Activated T-helper 2 cell treated with anti-CD3 and anti-CD28 coated beads, Interferon-gamma antibody, Interleukin-2, Interleukin-4, amounts not matched to agents 10 μg/mL and 5 μg/mL and 100 μg/mL, durations not matched to agents 14 hours and 24 hours and 36 hours (primary cell): ENCODE measurements around the gene MTUS2. TPM values are rescaled to one million over a fixed set of nuclear protein-coding genes. Genes with fewer than 3 reads are reported as not detected.

Experiments used
- DNase-seq: peaks from one replicate; pipeline ENCODE4 v3.0.0; 2021; ENCODE audit warnings: low spot score
- H3K27ac Mint-ChIP-seq: one replicate; pipeline ENCODE4 v1.8.0; 2021; ENCODE audit warnings: mixed read lengths
- H3K27me3 Mint-ChIP-seq: one replicate; pipeline ENCODE4 v1.8.0; 2021; ENCODE audit warnings: low read depth, mixed read lengths
- H3K36me3 Mint-ChIP-seq: one replicate; pipeline ENCODE4 v1.8.0; 2021; ENCODE audit warnings: low read depth, mixed read lengths
- H3K4me1 Mint-ChIP-seq: one replicate; pipeline ENCODE4 v1.8.0; 2021; ENCODE audit warnings: low read depth, mixed read lengths
- H3K4me3 Mint-ChIP-seq: one replicate; pipeline ENCODE4 v1.8.0; 2021; ENCODE audit warnings: low read depth, mild to moderate bottlenecking, moderate library complexity, mixed read lengths
- H3K9me3 Mint-ChIP-seq: one replicate; pipeline ENCODE4 v1.8.0; 2021; ENCODE audit warnings: mixed read lengths
- intact Hi-C: fragments of 100-400 bp; cut with micrococcal nuclease; formaldehyde crosslinking; loops from one replicate; pipeline ENCODE4 v1.15.1; 2023
- total RNA-seq: library from RNA; stranded (reverse); gene quantifications from 2 replicates; pipeline ENCODE4 v1.2.3, GENCODE V29; 2022

The MTUS2 gene
- total RNA-seq, 1 donor from 2014 or later: not detected

DNA sequence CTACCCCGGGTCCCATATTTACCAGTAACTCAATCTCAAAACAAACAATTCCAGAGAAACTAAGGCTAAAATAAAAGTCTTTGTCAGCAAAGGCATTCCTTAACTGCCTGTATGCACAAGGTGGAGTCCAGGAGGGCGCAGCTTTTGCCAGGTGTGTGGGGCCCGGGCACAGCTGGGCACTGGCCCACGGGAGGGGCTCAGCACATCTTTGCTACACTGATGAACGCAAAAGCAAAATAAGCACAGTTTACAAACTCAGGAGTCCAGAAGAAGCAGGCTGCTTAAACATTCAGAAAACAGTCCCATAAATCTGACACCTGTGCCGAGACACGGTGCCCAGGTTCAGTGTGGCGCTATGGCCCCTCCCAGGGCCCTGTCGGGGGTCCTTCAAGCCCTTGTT, 704.5 kb downstream of the MTUS2 start:
- Mint-ChIP-seq H3K36me3 (peaks cover 75% of the 10 kb centered on the region), H3K4me1 (no peaks in the 10 kb centered on the region), H3K27ac (no peak overlapping the region)

GRCh38 chr13:29525757-29526156, 705.6 kb downstream of the MTUS2 start:
- no peak for DNase-seq
- intact Hi-C loops: no loop called here
- no peaks in the 10 kb centered on the region for H3K4me1 Mint-ChIP-seq
- no peaks in the 10 kb centered on the region for H3K27me3 Mint-ChIP-seq
- H3K9me3 Mint-ChIP-seq: no peaks in the 10 kb centered on the region
- H3K4me3 Mint-ChIP-seq: no peak overlapping the region
- H3K27ac Mint-ChIP-seq: no peak overlapping the region
- H3K36me3 Mint-ChIP-seq: peaks cover 75% of the 10 kb centered on the region

More for the DNA sequence above, 704.5 kb downstream of the MTUS2 start:
- intact Hi-C loops: no loop called here
- no peaks in the 10 kb centered on the region for H3K27me3 Mint-ChIP-seq
- no peak overlapping the region for H3K4me3 Mint-ChIP-seq
- no peak for DNase-seq
- no peaks in the 10 kb centered on the region for H3K9me3 Mint-ChIP-seq

DNA sequence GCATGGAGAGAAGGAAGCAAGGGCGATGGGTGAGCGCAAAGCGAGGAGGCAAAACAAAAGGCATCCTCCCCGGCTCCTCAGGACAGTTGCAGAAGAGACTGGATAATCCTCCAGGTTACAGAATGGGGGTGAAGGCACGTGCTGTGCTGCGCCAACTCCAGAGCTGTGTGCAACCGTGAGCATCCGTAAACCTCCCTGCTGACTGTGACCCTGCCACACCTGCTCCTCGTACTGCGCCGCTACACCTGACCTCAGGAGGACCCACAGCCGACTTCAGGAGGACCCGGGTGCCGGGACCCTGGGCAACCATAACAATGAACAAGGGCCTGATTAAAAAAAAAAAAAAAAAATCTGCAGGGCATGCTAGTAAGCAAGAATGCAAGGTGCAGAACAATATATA, 706.6 kb downstream of the MTUS2 start:
- H3K9me3 Mint-ChIP-seq: no peaks in the 10 kb centered on the region
- intact Hi-C loops: no loop called here
- no peak overlapping the region for H3K4me3 Mint-ChIP-seq
- no peak for DNase-seq
- no peaks in the 10 kb centered on the region for H3K27me3 Mint-ChIP-seq
- no peaks in the 10 kb centered on the region for H3K4me1 Mint-ChIP-seq
- peaks cover 70% of the 10 kb centered on the region for H3K36me3 Mint-ChIP-seq
- no peak overlapping the region for H3K27ac Mint-ChIP-seq

- Mint-ChIP-seq H3K27me3 (no peaks in the 10 kb centered on the region), H3K9me3 (no peaks in the 10 kb centered on the region), H3K4me3 (no peak overlapping the region), H3K4me1 (no peaks in the 10 kb centered on the region), H3K36me3 (peaks cover 66% of the 10 kb centered on the region), H3K27ac (no peak overlapping the region)
- DNase-seq: no peak
- intact Hi-C loops: no loop called here
Observed at GRCh38 chr13:29527511-29527910, 707.4 kb downstream of the MTUS2 start.

DNA sequence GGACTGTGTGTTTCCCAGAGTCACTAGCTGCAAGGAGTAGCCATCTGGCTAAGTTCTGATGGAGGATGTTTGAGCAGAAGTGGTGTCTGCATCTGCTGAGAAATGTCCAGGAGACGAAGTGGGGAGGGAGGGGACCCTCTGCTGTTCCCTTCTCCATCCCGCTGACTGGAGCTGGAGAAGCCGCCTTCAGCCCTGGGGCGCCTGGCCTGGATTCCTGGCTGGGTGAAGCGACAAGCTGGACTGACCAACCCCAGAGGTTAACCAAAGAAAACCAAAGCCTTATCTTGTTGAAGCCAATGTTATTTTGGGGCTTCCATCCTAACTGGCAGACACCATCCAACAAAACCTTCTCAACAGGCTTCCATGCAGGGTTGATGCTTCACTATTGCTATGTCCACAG, 707.8 kb downstream of the MTUS2 start:
- Mint-ChIP-seq H3K4me3 (no peak overlapping the region), H3K27me3 (no peaks in the 10 kb centered on the region), H3K9me3 (no peaks in the 10 kb centered on the region), H3K27ac (no peak overlapping the region), H3K36me3 (peaks cover 70% of the 10 kb centered on the region), H3K4me1 (no peaks in the 10 kb centered on the region)
- DNase-seq: no peak
- intact Hi-C loops: no loop called here

DNA sequence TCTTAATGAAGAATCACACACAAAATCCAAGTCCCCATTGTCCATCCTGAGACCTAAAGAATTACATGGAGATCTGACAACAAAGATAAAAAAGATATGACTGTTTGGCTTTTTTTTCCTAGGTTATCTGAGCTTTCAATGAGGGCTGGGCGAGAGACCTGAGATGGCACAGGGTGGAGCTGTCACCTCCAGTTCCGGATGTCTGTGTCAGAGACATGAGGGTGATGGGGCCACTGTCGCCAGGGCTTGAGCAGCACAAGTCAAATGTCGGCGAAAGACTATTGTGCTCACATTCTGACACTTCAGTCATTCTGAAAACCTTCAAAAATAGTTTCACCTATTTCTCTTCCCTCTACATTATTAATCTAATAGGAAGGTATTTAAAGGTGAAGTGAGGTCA, 709.6 kb downstream of the MTUS2 start:
- Mint-ChIP-seq H3K4me1 (no peaks in the 10 kb centered on the region), H3K4me3 (no peak overlapping the region), H3K36me3 (peaks cover 67% of the 10 kb centered on the region), H3K27me3 (no peaks in the 10 kb centered on the region), H3K9me3 (no peaks in the 10 kb centered on the region), H3K27ac (no peak overlapping the region)
- intact Hi-C loops: no loop called here
- no peak for DNase-seq

DNA sequence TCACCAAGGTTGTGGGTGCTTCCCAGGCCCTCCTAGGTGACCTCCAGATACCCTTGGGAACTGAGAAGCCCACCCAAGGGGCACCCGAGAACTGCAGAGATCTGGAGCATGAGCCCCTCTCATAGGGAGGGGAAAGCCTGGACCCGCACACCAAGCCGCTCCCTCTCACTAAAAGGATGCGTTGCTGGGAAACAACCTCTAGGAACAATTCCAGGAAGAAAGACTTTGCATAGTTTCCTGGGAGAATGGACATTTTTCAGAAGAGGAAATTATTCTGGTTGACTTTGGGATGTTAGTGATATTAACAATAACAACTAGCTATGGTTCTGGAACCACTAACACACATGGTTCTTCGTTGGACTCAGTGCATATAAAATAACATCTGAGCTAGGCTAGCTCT, 710.8 kb downstream of the MTUS2 start:
- Mint-ChIP-seq H3K9me3 (no peaks in the 10 kb centered on the region), H3K27me3 (no peaks in the 10 kb centered on the region), H3K4me1 (no peaks in the 10 kb centered on the region), H3K36me3 (peaks cover 62% of the 10 kb centered on the region), H3K27ac (no peak overlapping the region), H3K4me3 (no peak overlapping the region)
- intact Hi-C loops: no loop called here
- DNase-seq: no peak

DNA sequence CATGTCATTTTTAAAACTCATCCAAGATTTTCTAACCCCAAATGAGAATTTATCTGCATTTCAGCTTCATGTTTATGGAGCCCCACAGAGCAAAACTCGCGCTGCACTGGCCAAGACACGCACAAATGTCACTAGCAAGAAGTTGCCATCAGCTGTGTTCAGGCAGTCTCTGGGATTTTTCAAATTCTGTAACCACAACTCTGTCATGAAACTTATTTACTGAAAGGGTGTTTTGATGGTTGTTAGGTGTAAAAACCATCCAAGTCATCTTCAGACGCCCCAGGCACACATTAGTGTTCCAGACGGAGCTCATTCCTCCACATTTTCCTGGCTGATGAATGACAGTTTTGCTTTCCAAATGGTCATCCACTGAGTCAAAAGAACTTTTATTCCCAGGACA, 712.0 kb downstream of the MTUS2 start:
- no peak for DNase-seq
- intact Hi-C loops: no loop called here

GRCh38 chr13:29532821-29533220, 712.7 kb downstream of the MTUS2 start:
- peaks cover 56% of the 10 kb centered on the region for H3K36me3 Mint-ChIP-seq
- no peak overlapping the region for H3K27ac Mint-ChIP-seq
- no peak overlapping the region for H3K4me3 Mint-ChIP-seq
- no peaks in the 10 kb centered on the region for H3K9me3 Mint-ChIP-seq
- H3K27me3 Mint-ChIP-seq: no peaks in the 10 kb centered on the region
- peaks cover 8% of the 10 kb centered on the region for H3K4me1 Mint-ChIP-seq
- no peak for DNase-seq
- intact Hi-C loops: no loop called here

More for the DNA sequence above, 712.0 kb downstream of the MTUS2 start:
- Mint-ChIP-seq H3K4me1 (peaks cover 5% of the 10 kb centered on the region), H3K36me3 (peaks cover 59% of the 10 kb centered on the region), H3K27ac (no peak overlapping the region), H3K4me3 (no peak overlapping the region), H3K27me3 (no peaks in the 10 kb centered on the region), H3K9me3 (no peaks in the 10 kb centered on the region)

GRCh38 chr13:29534083-29534482, 713.9 kb downstream of the MTUS2 start:
- H3K4me1 Mint-ChIP-seq: peaks cover 11% of the 10 kb centered on the region
- intact Hi-C loops: no loop called here
- DNase-seq: no peak
- no peak overlapping the region for H3K4me3 Mint-ChIP-seq
- no peaks in the 10 kb centered on the region for H3K9me3 Mint-ChIP-seq
- H3K27me3 Mint-ChIP-seq: no peaks in the 10 kb centered on the region
- peaks cover 48% of the 10 kb centered on the region for H3K36me3 Mint-ChIP-seq
- no peak overlapping the region for H3K27ac Mint-ChIP-seq

- H3K27ac Mint-ChIP-seq: peak overlapping the region; percentile 6
- H3K27me3 Mint-ChIP-seq: no peaks in the 10 kb centered on the region
- H3K4me1 Mint-ChIP-seq: peaks cover 17% of the 10 kb centered on the region
- intact Hi-C loops: no loop called here
- DNase-seq: no peak
- H3K4me3 Mint-ChIP-seq: no peak overlapping the region
- no peaks in the 10 kb centered on the region for H3K9me3 Mint-ChIP-seq
- H3K36me3 Mint-ChIP-seq: peaks cover 40% of the 10 kb centered on the region
Observed at GRCh38 chr13:29535663-29536655, 715.8 kb downstream of the MTUS2 start.

DNA sequence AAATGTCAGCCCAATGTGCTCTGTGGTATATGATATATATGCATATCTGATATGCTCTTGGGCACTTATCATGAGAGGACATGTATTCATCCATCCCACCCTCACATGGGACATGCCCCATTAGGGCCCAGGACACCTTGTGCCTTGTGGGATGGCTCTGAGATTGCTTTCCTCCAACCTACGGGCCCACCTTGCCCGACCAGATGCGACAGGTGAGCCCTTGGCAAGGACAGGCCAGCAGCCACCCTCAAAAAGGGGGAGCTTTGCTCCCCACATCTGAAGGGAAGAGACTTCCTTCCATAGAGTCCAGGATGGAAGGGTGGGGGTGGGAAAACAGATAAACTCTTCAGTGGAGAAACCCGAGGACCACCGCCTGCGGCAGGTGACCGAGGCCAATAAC, 716.7 kb downstream of the MTUS2 start:
- no peak overlapping the region for H3K4me3 Mint-ChIP-seq
- peaks cover 39% of the 10 kb centered on the region for H3K36me3 Mint-ChIP-seq
- H3K27me3 Mint-ChIP-seq: no peaks in the 10 kb centered on the region
- H3K4me1 Mint-ChIP-seq: peaks cover 23% of the 10 kb centered on the region
- no peaks in the 10 kb centered on the region for H3K9me3 Mint-ChIP-seq
- intact Hi-C loops: no loop called here
- H3K27ac Mint-ChIP-seq: no peak overlapping the region
- no peak for DNase-seq

GRCh38 chr13:29537736-29538651, 717.9 kb downstream of the MTUS2 start:
- Mint-ChIP-seq H3K27me3 (no peaks in the 10 kb centered on the region), H3K27ac (peak overlapping the region; percentile 10), H3K4me3 (no peak overlapping the region), H3K36me3 (peaks cover 38% of the 10 kb centered on the region), H3K4me1 (peaks cover 30% of the 10 kb centered on the region), H3K9me3 (no peaks in the 10 kb centered on the region)
- intact Hi-C loops: no loop called here
- DNase-seq: no peak
